Measurements from ENCODE around the gene ELL2.

DNA sequence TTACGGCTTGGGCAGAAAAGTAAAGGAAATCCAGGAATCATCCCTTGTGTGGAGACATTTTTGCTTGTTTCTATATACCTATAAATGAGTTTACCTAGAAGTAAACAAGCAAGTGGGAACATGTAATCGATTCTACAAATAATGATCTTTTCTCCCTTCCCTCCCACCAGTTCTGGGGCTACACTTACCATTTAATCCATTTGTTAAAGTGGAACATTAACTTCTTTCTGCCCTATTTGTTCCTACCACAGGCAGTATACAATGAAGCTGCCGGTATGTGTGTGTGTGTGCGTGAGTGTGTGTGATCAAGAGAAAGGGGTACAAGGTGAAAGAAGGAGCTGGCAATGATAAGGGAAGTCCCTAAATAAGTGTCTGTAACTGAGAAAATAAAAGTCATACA is 26.4 kb upstream of the ELL2 start:
- TF ChIP-seq POLR2A (IDR thresholded peaks at IDR 0.05; ENCODE audit: low read length) (no peak), GATA1 (IDR thresholded peaks at IDR 0.05; ENCODE audit: low read depth, low read length) (no peak)

Data from erythroblast (primary cell).